Psoas muscle (tissue), 8 donors: ENCODE results near the gene LMBR1L. TPM values are rescaled to one million over a fixed set of nuclear protein-coding genes. Genes with fewer than 3 reads are reported as not detected.

Source experiments
- ATAC-seq, 4 donors: fragments of 200-7000 bp; cut with Tn5 transposase; one replicate each; pipeline ENCODE4 v1.9.1; 2020; ENCODE audit warnings: moderate library complexity in 3 of 4, mild to moderate bottlenecking in 2 of 4
- DNase-seq, 2 donors: peaks; one replicate each; pipeline ENCODE4 v3.0.0-alpha.2; 2020
- H3K27ac ChIP-seq: fragments of 200-600 bp; one replicate; pipeline ENCODE4 v1.8.0; 2022
- H3K27me3 ChIP-seq, 3 donors: fragments of 200-600 bp in 1 of 3; one replicate each; pipeline versions ENCODE4 v1.6.1 to v1.8.0; 2013 to 2022; ENCODE audit warnings: low read length in 2 of 3, mild to moderate bottlenecking in 2 of 3, moderate library complexity in 1 of 3; ENCODE audit not compliant: insufficient read depth in 3 of 3
- H3K36me3 ChIP-seq, 2 donors: fragments of 200-600 bp in 1 of 2; one replicate each; pipeline versions ENCODE4 v1.6.1 to v1.8.0; 2013 to 2022; ENCODE audit warnings: low read depth in 1 of 2, mild to moderate bottlenecking in 1 of 2, moderate library complexity in 1 of 2; ENCODE audit not compliant: insufficient read depth in 1 of 2
- H3K4me1 ChIP-seq: fragments of 200-600 bp; one replicate; pipeline ENCODE4 v1.8.0; 2022
- H3K4me3 ChIP-seq: fragments of 200-600 bp; one replicate; pipeline ENCODE4 v1.8.0; 2022; ENCODE audit warnings: mild to moderate bottlenecking
- H3K9me3 ChIP-seq: fragments of 200-600 bp; one replicate; pipeline ENCODE4 v1.8.0; 2022
- CTCF ChIP-seq: fragments of 200-600 bp; IDR thresholded peaks from one replicate; pipeline ENCODE4 v1.8.0; 2022; ENCODE audit warnings: antibody characterized with exemption
- WGBS, 3 donors: extraction: QIAGEN DNeasy Blood & Tissue Kit; methylation state at CpG; one replicate each; pipeline versions ENCODE4 v1.1.6 to v1.1.7; 2013; 5-methylcytosine and 5-hydroxymethylcytosine counted together
- intact Hi-C, 2 donors: fragments of 100-400 bp; cut with DNase I; formaldehyde crosslinking; loops; one replicate each; pipeline versions ENCODE4 v1.11.0 to v1.14.2; 2022
- polyA plus RNA-seq, 3 donors: library from polyadenylated mRNA; stranded (reverse); fragments of 200-250 nt; gene quantifications; one replicate each; pipeline ENCODE4 v1.2.3, GENCODE V29; 2013
- total RNA-seq, 4 donors: library from RNA; stranded (reverse); fragmentation: NEBNext Ultra II Directional in 2 of 4; extraction: Animal tissue kit (Norgen Biotek cat#: 25700) in 2 of 4; gene quantifications; one replicate each; pipeline versions ENCODE4 v1.2.1 to v1.2.4, GENCODE V29; 2021 to 2023
- donor health status: healthy with polysubstance abuse.
- donor health status: DM: no; HTN: no; CAD: no; lungs with moderate emphysema.
- donor health status: Bipolar disorder and iron deficiency.
- donor health status: healthy.
- donor health status: DM: yes; HTN: yes; CAD: no.
- donor health status: DM: no; HTN: no; CAD: no.
- donor health status: DM: no; HTN: no; CAD: no.
- donor health status: DM: yes; HTN: yes; CAD: no.

The LMBR1L gene
- total and polyA plus RNA-seq, 7 donors = 13.3 to 27.3 (median 16.8) TPM

GRCh38 chr12:49121047-49121696 is 10.5 kb upstream of the LMBR1L start:
- intact Hi-C loops = loop anchor here (2.0 to 5.0 kb wide), 3 partner anchors 32 to 59 kb away; partner anchors contain the start of gene KMT2D (in 1 of the 2)
- ATAC-seq = peak; percentile 79 to 96 (median 91)
- DNase-seq = no peak

GRCh38 chr12:49111206-49111605 is 559 bp upstream of the LMBR1L start:
- peaks cover 28% of the 10 kb centered on the region for H3K4me1 ChIP-seq
- ATAC-seq (peak in 1 of 4 donors; percentile 3), DNase-seq (no peak)
- no peaks in the 10 kb centered on the region for H3K9me3 ChIP-seq
- intact Hi-C loops = loop anchor here (2.0 to 5.0 kb wide), 2 partner anchors 20 to 34 kb away; partner anchors contain the start of gene TUBA1B (in 1 of the 2)
- peak overlapping the region; percentile 77 for H3K4me3 ChIP-seq
- peaks cover 0 to 6% of the 10 kb centered on the region in 2 donors for H3K36me3 ChIP-seq
- peak overlapping the region; percentile 91 for H3K27ac ChIP-seq
- no peaks in the 10 kb centered on the region for H3K27me3 ChIP-seq
- TF ChIP-seq CTCF = no peak
- WGBS, 3 donors = 48 to 52% (median 51%) methylated on average over 6 of the region's 6 CpGs

More at GRCh38 chr12:49121047-49121696, 10.5 kb upstream of the LMBR1L start:
- H3K36me3 ChIP-seq = no peaks in the 10 kb centered on the region
- H3K4me1 ChIP-seq = no peaks in the 10 kb centered on the region
- H3K27me3 ChIP-seq = no peaks in the 10 kb centered on the region
- H3K9me3 ChIP-seq = no peaks in the 10 kb centered on the region
- no peak overlapping the region for H3K4me3 ChIP-seq
- 26 to 29% (median 26%) methylated on average over 6 of the region's 6 CpGs for WGBS, 3 donors
- no peak overlapping the region for H3K27ac ChIP-seq
- TF ChIP-seq CTCF = peak; percentile 60

- Histone ChIP-seq H3K27ac (peak overlapping the region; percentile 91), H3K4me1 (peaks cover 39% of the 10 kb centered on the region), H3K36me3 (peaks cover 0 to 17% of the 10 kb centered on the region in 2 donors), H3K27me3 (no peaks in the 10 kb centered on the region), H3K9me3 (no peaks in the 10 kb centered on the region), H3K4me3 (peak overlapping the region; percentile 77)
- DNase-seq (peak in 1 of 2 donors; percentile 62), ATAC-seq (peak; percentile 11 to 47 (median 23))
- intact Hi-C loops = loop anchor here (2.0 to 5.0 kb wide), 2 partner anchors 21 to 33 kb away; partner anchors contain the start of gene TUBA1B (in 1 of the 2)
- 3 to 4% (median 3%) methylated on average over 25 to 33 of the region's 33 CpGs for WGBS, 3 donors
- no peak for TF ChIP-seq CTCF
Measured at GRCh38 chr12:49109641-49110463, 795 bp downstream of the LMBR1L start.

- WGBS, 3 donors = 5 to 12% (median 6%) methylated on average over 4 of the region's 4 CpGs
Measured at GRCh38 chr12:49108958-49109404, 1.7 kb downstream of the LMBR1L start.

More at GRCh38 chr12:49108958-49109404, 1.7 kb downstream of the LMBR1L start:
- no peaks in the 10 kb centered on the region for H3K27me3 ChIP-seq
- TF ChIP-seq CTCF = no peak
- peak overlapping the region; percentile 91 for H3K27ac ChIP-seq
- H3K4me3 ChIP-seq = peak overlapping the region; percentile 77
- ATAC-seq (peak; percentile 33 to 64 (median 53)), DNase-seq (peak; percentile 64 to 71)
- peaks cover 3 to 26% of the 10 kb centered on the region in 2 donors for H3K36me3 ChIP-seq
- H3K4me1 ChIP-seq = peaks cover 39% of the 10 kb centered on the region
- H3K9me3 ChIP-seq = no peaks in the 10 kb centered on the region
- intact Hi-C loops = no loop called here
